Fibroblast of upper back skin (primary cell): ENCODE data around the gene CFAP221.

ENCODE experiments used
- DNase-seq: peaks from one replicate; pipeline ENCODE4 v3.0.0-alpha.2; 2013

The CFAP221 gene

GRCh38 chr2:119702918-119703401 lies 158.7 kb downstream of the CFAP221 start:
- peak; percentile 58 for DNase-seq

GRCh38 chr2:119703526-119703925 lies 159.3 kb downstream of the CFAP221 start:
- no peak for DNase-seq

GRCh38 chr2:119704670-119705120 lies 160.4 kb downstream of the CFAP221 start:
- DNase-seq: peak; percentile 67

- DNase-seq: no peak
These were observed 162.0 kb downstream of the CFAP221 start for GRCh38 chr2:119706221-119706620.
